PC-3 (cell line): ENCODE measurements around the gene TGIF1. TPM values are rescaled to one million over a fixed set of nuclear protein-coding genes. Genes with fewer than 3 reads are reported as not detected.

Source experiments
- ATAC-seq: fragments of 200-7000 bp; cut with Tn5 transposase; 2 replicates; pipeline ENCODE4 v1.9.1; 2020; ENCODE audit warnings: mild to moderate bottlenecking, moderate library complexity
- BruUV-seq: library from RNA; stranded (reverse); fragments of 400-500 nt; replicated peaks from 2 replicates; lab custom pipeline; 2021; lab: Mats Ljungman, UMichigan
- CTCF ChIA-PET: fragments of 300-600 bp; sonication (Branson Sonifier 250); formaldehyde crosslinking; loops from one replicate; lab custom pipeline; 2022; ENCODE audit warnings: antibody characterized with exemption; lab: Charles Lee
- POLR2A ChIA-PET: fragments of 300-600 bp; sonication (Branson Sonifier 250); formaldehyde crosslinking; loops from one replicate; lab custom pipeline; 2022; ENCODE audit warnings: antibody characterized with exemption; ENCODE audit not compliant: unreplicated experiment; lab: Charles Lee
- DNase-seq: peaks from one replicate; pipeline ENCODE4 v3.0.0-alpha.2; 2015
- H2AFZ ChIP-seq: fragments of 300-600 bp; sonication (generic); 2 replicates; pipeline ENCODE4 v1.6.0; 2016; ENCODE audit warnings: antibody characterized with exemption, low read length
- H3F3A ChIP-seq: fragments of 300-600 bp; sonication (generic); one replicate; pipeline ENCODE4 v1.6.0; 2017; ENCODE audit warnings: antibody characterized with exemption, low read length, control low read depth, mild to moderate bottlenecking; ENCODE audit not compliant: unreplicated experiment
- H3K27ac ChIP-seq: fragments of 300-600 bp; sonication (generic); 2 replicates; pipeline ENCODE4 v1.5.1; 2016; ENCODE audit warnings: mild to moderate bottlenecking, low read length
- H3K27me3 ChIP-seq: fragments of 300-600 bp; sonication (generic); 2 replicates; pipeline ENCODE4 v1.6.1; 2016; ENCODE audit warnings: low read length, mixed read lengths
- H3K36me3 ChIP-seq: fragments of 300-600 bp; sonication (generic); 2 replicates; pipeline ENCODE4 v1.6.1; 2016; ENCODE audit warnings: low read depth, mixed run types, low read length, mixed read lengths
- H3K4me1 ChIP-seq: fragments of 300-600 bp; sonication (generic); 2 replicates; pipeline ENCODE4 v1.5.1; 2016; ENCODE audit warnings: low read length; ENCODE audit not compliant: insufficient read depth
- H3K4me2 ChIP-seq: fragments of 300-600 bp; sonication (generic); 2 replicates; pipeline ENCODE4 v1.6.0; 2016; ENCODE audit warnings: low read length
- H3K4me3 ChIP-seq: fragments of 300-600 bp; sonication (generic); 2 replicates; pipeline ENCODE4 v1.5.1; 2016; ENCODE audit warnings: mild to moderate bottlenecking, low read length, mixed read lengths
- H3K79me2 ChIP-seq: fragments of 300-600 bp; sonication (generic); 2 replicates; pipeline ENCODE4 v1.6.1; 2017; ENCODE audit warnings: low read length, mixed read lengths
- H3K9ac ChIP-seq: fragments of 300-600 bp; sonication (generic); 2 replicates; pipeline ENCODE4 v1.6.0; 2016; ENCODE audit warnings: mild to moderate bottlenecking, low read length
- H3K9me2 ChIP-seq: fragments of 300-600 bp; sonication (generic); replicated peaks from 2 replicates; pipeline ENCODE4 v1.6.1; 2016; ENCODE audit warnings: mixed run types, low read length, mixed read lengths
- H3K9me3 ChIP-seq: fragments of 300-600 bp; sonication (generic); 2 replicates; pipeline ENCODE4 v1.6.1; 2016; ENCODE audit warnings: low read length, mixed read lengths
- H4K20me1 ChIP-seq: fragments of 300-600 bp; sonication (generic); 2 replicates; pipeline ENCODE4 v1.6.1; 2016; ENCODE audit warnings: low read length, mixed read lengths
- EZH2 ChIP-seq: fragments of 300-600 bp; sonication (generic); IDR thresholded peaks from one replicate; pipeline ENCODE4 v1.6.1; 2017; ENCODE audit warnings: antibody characterized with exemption, mild to moderate bottlenecking, low read length; ENCODE audit not compliant: unreplicated experiment
- EZH2phosphoT487 ChIP-seq: fragments of 300-600 bp; sonication (generic); IDR thresholded peaks from 2 replicates; pipeline ENCODE4 v1.6.1; 2018; ENCODE audit warnings: mild to moderate bottlenecking, antibody characterized with exemption, low read length, borderline replicate concordance
- intact Hi-C: fragments of 100-400 bp; cut with micrococcal nuclease; formaldehyde crosslinking; loops from 2 replicates; pipeline ENCODE4 v1.9.0; 2023
- total RNA-seq: library from RNA; depleted of rRNA; stranded (reverse); fragments of >200 nt; gene quantifications from 2 replicates; pipeline ENCODE4 v1.2.3, GENCODE V29; 2014
- TF ChIP-seq, protein P1 (sequence below): fragments of 300-600 bp; sonication (generic); conservative IDR thresholded peaks from 2 replicates; pipeline ENCODE4 v1.5.1; 2017; ENCODE audit warnings: antibody characterized with exemption, low read depth, mild to moderate bottlenecking, low read length

Gene TGIF1
- total RNA-seq, 1 experiment from 2014 or later: 114 TPM

GRCh38 chr18:3455907-3456685 lies 6.1 kb downstream of the TGIF1 start:
- Histone ChIP-seq H3K9me2 (no peaks in the 10 kb centered on the region), H3K27ac (peak overlapping the region; percentile 95), H2AFZ (no peak overlapping the region), H3K9ac (peak overlapping the region; percentile 97), H3K4me3 (peak overlapping the region; percentile 96), H3K9me3 (no peaks in the 10 kb centered on the region), H3K4me1 (peaks cover 51% of the 10 kb centered on the region), H3K27me3 (no peaks in the 10 kb centered on the region), H3K79me2 (peaks cover 87% of the 10 kb centered on the region), H4K20me1 (peaks cover 34% of the 10 kb centered on the region), H3K36me3 (peaks cover 27% of the 10 kb centered on the region), H3K4me2 (peak overlapping the region; percentile 87), H3F3A (peaks cover 18% of the 10 kb centered on the region)
- TF ChIP-seq, protein P1, sequence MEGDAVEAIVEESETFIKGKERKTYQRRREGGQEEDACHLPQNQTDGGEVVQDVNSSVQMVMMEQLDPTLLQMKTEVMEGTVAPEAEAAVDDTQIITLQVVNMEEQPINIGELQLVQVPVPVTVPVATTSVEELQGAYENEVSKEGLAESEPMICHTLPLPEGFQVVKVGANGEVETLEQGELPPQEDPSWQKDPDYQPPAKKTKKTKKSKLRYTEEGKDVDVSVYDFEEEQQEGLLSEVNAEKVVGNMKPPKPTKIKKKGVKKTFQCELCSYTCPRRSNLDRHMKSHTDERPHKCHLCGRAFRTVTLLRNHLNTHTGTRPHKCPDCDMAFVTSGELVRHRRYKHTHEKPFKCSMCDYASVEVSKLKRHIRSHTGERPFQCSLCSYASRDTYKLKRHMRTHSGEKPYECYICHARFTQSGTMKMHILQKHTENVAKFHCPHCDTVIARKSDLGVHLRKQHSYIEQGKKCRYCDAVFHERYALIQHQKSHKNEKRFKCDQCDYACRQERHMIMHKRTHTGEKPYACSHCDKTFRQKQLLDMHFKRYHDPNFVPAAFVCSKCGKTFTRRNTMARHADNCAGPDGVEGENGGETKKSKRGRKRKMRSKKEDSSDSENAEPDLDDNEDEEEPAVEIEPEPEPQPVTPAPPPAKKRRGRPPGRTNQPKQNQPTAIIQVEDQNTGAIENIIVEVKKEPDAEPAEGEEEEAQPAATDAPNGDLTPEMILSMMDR: no peak
- no peak for TF ChIP-seq EZH2
- TF ChIP-seq EZH2phosphoT487: no peak
- intact Hi-C loops: loop anchor here (1.0 to 10.0 kb wide), 5 partner anchors 41 to 331 kb away; no protein-coding TSS in a partner anchor
- ATAC-seq (peak; percentile 8), DNase-seq (peak; percentile 75)
- BruUV-seq: TSS peak; percentile 18
- POLR2A ChIA-PET: interaction anchor here (0.6 to 1.5 kb wide), 7 partner anchors 8 to 173 kb away, joined by 3 to 23 read pairs (median 5); no protein-coding TSS in a partner anchor
- CTCF ChIA-PET: interaction anchor here (0.7 to 2.6 kb wide), 2 partner anchors 129 to 159 kb away, joined by 3 to 15 read pairs; no protein-coding TSS in a partner anchor

GRCh38 chr18:3456686-3457069 lies 6.7 kb downstream of the TGIF1 start:
- peak overlapping the region; percentile 87 for H3K4me2 ChIP-seq
- intact Hi-C loops: loop anchor here (1.0 to 10.0 kb wide), 5 partner anchors 41 to 332 kb away; no protein-coding TSS in a partner anchor

More at GRCh38 chr18:3456686-3457069, 6.7 kb downstream of the TGIF1 start:
- POLR2A ChIA-PET: interaction anchor here (0.6 to 2.9 kb wide), 7 partner anchors 9 to 174 kb away, joined by 3 to 24 read pairs (median 5); no protein-coding TSS in a partner anchor
- CTCF ChIA-PET: interaction anchor here (0.7 kb wide), 2 partner anchors 160 to 573 kb away, joined by 3 read pairs; no protein-coding TSS in a partner anchor
- peaks cover 51% of the 10 kb centered on the region for H3K4me1 ChIP-seq
- H3K9me3 ChIP-seq: no peaks in the 10 kb centered on the region
- H3K27ac ChIP-seq: peak overlapping the region; percentile 95
- H3K9me2 ChIP-seq: no peaks in the 10 kb centered on the region
- H2AFZ ChIP-seq: no peak overlapping the region
- no peaks in the 10 kb centered on the region for H3K27me3 ChIP-seq
- H3K9ac ChIP-seq: peak overlapping the region; percentile 97
- peaks cover 18% of the 10 kb centered on the region for H3F3A ChIP-seq
- DNase-seq: peak; percentile 86
- TF ChIP-seq, protein P1: no peak
- TF ChIP-seq EZH2: no peak
- no peak for TF ChIP-seq EZH2phosphoT487
- H3K79me2 ChIP-seq: peaks cover 82% of the 10 kb centered on the region
- peaks cover 31% of the 10 kb centered on the region for H4K20me1 ChIP-seq
- peaks cover 32% of the 10 kb centered on the region for H3K36me3 ChIP-seq
- peak; percentile 31 for ATAC-seq
- peak overlapping the region; percentile 96 for H3K4me3 ChIP-seq
- BruUV-seq: no TSS peak
